Astrocyte (in vitro differentiated cells and primary cell): Measurements from ENCODE around the gene SLC16A1.
"Not testable (repeated sequence)": the region's sequence is repeated elsewhere in the genome, so short reads cannot be mapped to it uniquely, and the experiment has no call there.

Source experiments
- CTCF ChIP-seq: IDR thresholded peaks from 2 replicates; pipeline ENCODE4 v1.5.1; 2011; ENCODE audit warnings: low read depth, mild to moderate bottlenecking, inconsistent platforms, low read length, moderate library complexity; ENCODE audit not compliant: insufficient read depth
- EZH2 ChIP-seq: IDR thresholded peaks from 2 replicates; pipeline ENCODE4 v1.6.1; 2012; ENCODE audit warnings: mild to moderate bottlenecking, low read length, inconsistent platforms; ENCODE audit not compliant: insufficient read depth

DNA sequence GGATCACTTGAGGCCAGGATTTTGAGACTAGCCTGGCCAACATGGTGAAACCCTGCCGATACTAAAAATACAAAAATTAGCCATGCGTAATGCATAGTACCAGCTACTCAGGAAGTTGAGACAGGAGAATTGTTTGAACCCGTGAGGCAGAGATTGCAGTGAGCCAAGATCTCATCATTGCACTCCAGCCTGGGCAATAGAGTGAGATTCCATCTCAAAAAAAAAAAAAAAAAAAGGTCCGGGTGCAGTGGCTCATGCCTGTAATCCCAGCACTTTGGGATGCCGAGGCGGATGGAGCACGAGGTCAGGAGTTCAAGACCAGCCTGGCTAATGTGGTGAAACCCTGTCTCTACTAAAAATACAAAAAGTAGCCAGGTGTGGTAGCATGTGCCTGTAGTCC lies 2.2 kb upstream of the SLC16A1 start:
- TF ChIP-seq CTCF, EZH2: not testable (repeated sequence)
